Stimulated activated CD4-positive, alpha-beta T cell treated with anti-CD3 and anti-CD28 coated beads, Interleukin-4, amount 100 ng/mL, for 4 hours (primary cell): ENCODE data around the gene NTNG1.

Experiments
- DNase-seq, 2 experiments: peaks; one replicate each; pipeline ENCODE4 v3.0.0-alpha.2; 2020

NTNG1 gene

GRCh38 chr1:107415241-107415640 is 274.4 kb downstream of the NTNG1 start:
- no peak for DNase-seq

- DNase-seq, result no peak
Measured at GRCh38 chr1:107419003-107419402, 278.2 kb downstream of the NTNG1 start.

- no peak for DNase-seq
Measured at GRCh38 chr1:107422901-107423300, 282.1 kb downstream of the NTNG1 start.

GRCh38 chr1:107430540-107431228 is 289.8 kb downstream of the NTNG1 start:
- no peak for DNase-seq

- no peak for DNase-seq
Measured at GRCh38 chr1:107432108-107432507, 291.3 kb downstream of the NTNG1 start.

- no peak for DNase-seq
Measured at GRCh38 chr1:107433068-107433467, 292.2 kb downstream of the NTNG1 start.

- DNase-seq, result no peak
Measured at GRCh38 chr1:107433635-107434360, 293.0 kb downstream of the NTNG1 start.

- no peak for DNase-seq
Measured at GRCh38 chr1:107434361-107434693, 293.5 kb downstream of the NTNG1 start.

- no peak for DNase-seq
Measured at GRCh38 chr1:107436552-107437241, 295.9 kb downstream of the NTNG1 start.

GRCh38 chr1:107439567-107439966 is 298.7 kb downstream of the NTNG1 start:
- DNase-seq, result no peak

- DNase-seq, result no peak
Measured at GRCh38 chr1:107442551-107442950, 301.7 kb downstream of the NTNG1 start.

GRCh38 chr1:107443027-107443426 is 302.2 kb downstream of the NTNG1 start:
- no peak for DNase-seq

- DNase-seq, result no peak
Measured at GRCh38 chr1:107443860-107444259, 303.0 kb downstream of the NTNG1 start.

GRCh38 chr1:107444302-107444701 is 303.5 kb downstream of the NTNG1 start:
- DNase-seq, result no peak

- no peak for DNase-seq
Measured at GRCh38 chr1:107449326-107449725, 308.5 kb downstream of the NTNG1 start.

GRCh38 chr1:107450899-107451664 is 310.2 kb downstream of the NTNG1 start:
- DNase-seq, result no peak

- no peak for DNase-seq
Measured at GRCh38 chr1:107451715-107452114, 310.9 kb downstream of the NTNG1 start.

- DNase-seq, result no peak
Measured at GRCh38 chr1:107454791-107455190, 314.0 kb downstream of the NTNG1 start.

- DNase-seq, result no peak
Measured at GRCh38 chr1:107457989-107458388, 317.1 kb downstream of the NTNG1 start.

GRCh38 chr1:107459204-107459904 is 318.5 kb downstream of the NTNG1 start:
- DNase-seq, result no peak

GRCh38 chr1:107460035-107460434 is 319.2 kb downstream of the NTNG1 start:
- no peak for DNase-seq

GRCh38 chr1:107464827-107465226 is 324.0 kb downstream of the NTNG1 start:
- DNase-seq, result no peak

- no peak for DNase-seq
Measured at GRCh38 chr1:107467286-107467685, 326.4 kb downstream of the NTNG1 start.
